HepG2 (cell line): ENCODE data around the gene FHIT. TPM values are rescaled to one million over a fixed set of nuclear protein-coding genes. Genes with fewer than 3 reads are reported as not detected.

ENCODE experiments used
- ATAC-seq: fragments of 200-7000 bp; cut with Tn5 transposase; 3 replicates; pipeline ENCODE4 v1.9.1; 2020; ENCODE audit warnings: mild to moderate bottlenecking, moderate library complexity
- BruUV-seq: library from RNA; stranded (reverse); fragments of 400-500 nt; replicated peaks from 2 replicates; lab custom pipeline; 2021; lab: Mats Ljungman, UMichigan
- CTCF ChIA-PET: fragments of 300-600 bp; formaldehyde crosslinking; extraction: SDS; loops from one replicate; lab custom pipeline; 2021; ENCODE audit warnings: low total read pairs, inconsistent platforms, low intra/inter-chr PET ratio; lab: Yijun Ruan, JAX
- POLR2A ChIA-PET: fragments of 350-600 bp; sonication (Branson Sonifier 250); formaldehyde crosslinking; loops from one replicate; lab custom pipeline; 2020; ENCODE audit warnings: antibody characterized with exemption, inconsistent platforms; lab: Yijun Ruan, JAX
- DNase-seq: peaks from one replicate; pipeline ENCODE4 v3.0.0-alpha.2; 2015; ENCODE audit warnings: low spot score
- FAIRE-seq: peaks from 3 replicates; lab custom pipeline; 2011; peaks lifted over from hg19 to GRCh38; lab: Jason Lieb, UNC
- H2AFZ ChIP-seq: one replicate; pipeline ENCODE4 v1.6.1; 2011; ENCODE audit warnings: low read length, inconsistent platforms
- H3K27ac ChIP-seq: fragments of 300-600 bp; 3 replicates; pipeline ENCODE4 v1.8.0; 2011; ENCODE audit warnings: mixed run types, mild to moderate bottlenecking, mixed read lengths, low read length, inconsistent platforms; ENCODE audit not compliant: insufficient read depth; ENCODE audit errors: extremely low read length
- H3K27me3 ChIP-seq, 2 experiments: fragments of 200-600 bp in 1 of 2; 2 replicates in 1 of 2; 3 replicates in 1 of 2; pipeline versions ENCODE4 v1.6.0 to v1.8.0; 2011; ENCODE audit warnings: low read length in 2 of 2, mild to moderate bottlenecking in 2 of 2, moderate library complexity in 2 of 2, inconsistent platforms in 1 of 2; ENCODE audit not compliant: insufficient read depth in 2 of 2, control insufficient read depth in 1 of 2
- H3K36me3 ChIP-seq, 2 experiments: fragments of 200-600 bp in 1 of 2; replicated peaks in 1 of 2; 2 replicates in 1 of 2; 3 replicates in 1 of 2; pipeline versions ENCODE4 v1.5.1 to v1.8.0; 2011; ENCODE audit warnings: low read length in 2 of 2, inconsistent platforms in 1 of 2; ENCODE audit not compliant: insufficient read depth in 2 of 2, control insufficient read depth in 1 of 2
- H3K4me1 ChIP-seq: 2 replicates; pipeline ENCODE4 v1.5.1; 2012; ENCODE audit warnings: low read length, inconsistent platforms; ENCODE audit not compliant: insufficient read depth
- H3K4me2 ChIP-seq: 2 replicates; pipeline ENCODE4 v1.6.0; 2011; ENCODE audit warnings: low read depth, low read length, inconsistent platforms
- H3K4me3 ChIP-seq, 3 experiments: fragments of 200-600 bp in 1 of 3; sonication (generic), shearing (Covaris generic) in 1 of 3; replicated peaks in 1 of 3; 2 replicates each; pipeline ENCODE4 v1.5.1; 2011 to 2016; ENCODE audit warnings: low read length in 3 of 3, inconsistent platforms in 2 of 3, low read depth in 2 of 3, mild to moderate bottlenecking in 2 of 3, control low read depth in 1 of 3, mixed read lengths in 1 of 3; ENCODE audit not compliant: insufficient read depth in 1 of 3
- H3K79me2 ChIP-seq: one replicate; pipeline ENCODE4 v1.6.1; 2011; ENCODE audit warnings: low read length, inconsistent platforms; ENCODE audit not compliant: insufficient read depth
- H3K9ac ChIP-seq: 2 replicates; pipeline ENCODE4 v1.6.0; 2011; ENCODE audit warnings: mild to moderate bottlenecking, low read depth, low read length, inconsistent platforms; ENCODE audit not compliant: insufficient read depth
- H3K9me3 ChIP-seq: 2 replicates; pipeline ENCODE4 v1.5.1; 2012; ENCODE audit warnings: mild to moderate bottlenecking, low read length
- H4K20me1 ChIP-seq: 2 replicates; pipeline ENCODE4 v1.6.0; 2011; ENCODE audit warnings: inconsistent platforms, mild to moderate bottlenecking, low read length, moderate library complexity; ENCODE audit not compliant: insufficient read depth
- CBX2 ChIP-seq, 2 experiments: fragments of 200-600 bp in 1 of 2; sonication (generic); formaldehyde crosslinking in 1 of 2; IDR thresholded peaks; 2 replicates each; pipeline versions ENCODE4 v1.7.0 to v1.8.1; 2018 to 2022; ENCODE audit warnings: low read depth in 2 of 2, low read length in 1 of 2, mild to moderate bottlenecking in 1 of 2, missing genetic modification reagents in 1 of 2
- FIP1L1 ChIP-seq: fragments of 200-400 bp; formaldehyde crosslinking; IDR thresholded peaks from 2 replicates; pipeline ENCODE4 v1.6.1; 2018; ENCODE audit warnings: low read depth, mild to moderate bottlenecking, low read length, moderate library complexity, borderline replicate concordance; ENCODE audit not compliant: insufficient read depth
- GLI4 ChIP-seq: sonication (generic); formaldehyde crosslinking; IDR thresholded peaks from 2 replicates; pipeline ENCODE4 v1.5.1; 2020; ENCODE audit warnings: missing genetic modification reagents, mild to moderate bottlenecking, moderate library complexity, borderline replicate concordance
- NFE2L1 ChIP-seq: sonication (generic); formaldehyde crosslinking; IDR thresholded peaks from 2 replicates; pipeline ENCODE4 v1.4.0; 2020; ENCODE audit warnings: missing genetic modification reagents, mild to moderate bottlenecking, borderline replicate concordance
- SMARCC2 ChIP-seq: fragments of 450-650 bp; IDR thresholded peaks from 2 replicates; pipeline ENCODE4 v1.6.1; 2017; ENCODE audit warnings: antibody characterized with exemption, mild to moderate bottlenecking
- ZFAT ChIP-seq: sonication (generic); formaldehyde crosslinking; conservative IDR thresholded peaks from 2 replicates; pipeline ENCODE4 v1.8.1; 2023; ENCODE audit warnings: missing genetic modification reagents, inconsistent platforms
- ZNF10 ChIP-seq: sonication (generic); formaldehyde crosslinking; IDR thresholded peaks from 2 replicates; pipeline ENCODE4 v1.4.0; 2020; ENCODE audit warnings: mild to moderate bottlenecking, low read depth, missing genetic modification reagents, borderline replicate concordance
- ZNF362 ChIP-seq: sonication (generic); formaldehyde crosslinking; IDR thresholded peaks from 2 replicates; pipeline ENCODE4 v1.4.0; 2020; ENCODE audit warnings: missing genetic modification reagents, mild to moderate bottlenecking, borderline replicate concordance
- ZNF597 ChIP-seq: sonication (generic); formaldehyde crosslinking; IDR thresholded peaks from 2 replicates; pipeline ENCODE4 v1.5.0; 2020; ENCODE audit warnings: missing genetic modification reagents
- ZSCAN29 ChIP-seq: sonication (generic); formaldehyde crosslinking; conservative IDR thresholded peaks from 2 replicates; pipeline ENCODE4 v1.4.0; 2020; ENCODE audit warnings: mild to moderate bottlenecking, missing genetic modification reagents
- WGBS: methylation state at CpG from one replicate; pipeline ENCODE4 v1.1.6; 2017; ENCODE audit warnings: low lambda C conversion rate; 5-methylcytosine and 5-hydroxymethylcytosine counted together
- in situ Hi-C: cut with HindIII; loops from 2 replicates; pipeline ENCODE4 v1.10.0; 2017; ENCODE audit warnings: low pct_unique_long_range_greater_than_20kb; ENCODE audit not compliant: extremely low pct_ligation_motif_present
- intact Hi-C: fragments of 100-400 bp; cut with micrococcal nuclease; formaldehyde crosslinking; loops from one replicate; pipeline ENCODE4 v1.10.0; 2022; ENCODE audit not compliant: unreplicated experiment
- polyA plus RNA-seq, 8 experiments: library from polyadenylated mRNA; depleted of rRNA in 3 of 8; stranded (reverse) in 7 of 8; unstranded in 1 of 8; fragments of >200 nt; fragmentation: Illumina TruSeq in 4 of 8; extraction: Trizol in 4 of 8; gene quantifications; 2 replicates each; pipeline versions ENCODE4 v1.2.1 to v1.2.3, GENCODE V29; 2011 to 2016; ENCODE audit warnings: low read depth in 4 of 8, missing spikeins in 1 of 8, mixed read lengths in 1 of 8; ENCODE audit not compliant: insufficient read depth in 1 of 8
- total RNA-seq, 5 experiments: library from RNA; depleted of rRNA; stranded (reverse); fragments of >200 nt; fragmentation: Illumina TruSeq; extraction: Trizol; gene quantifications; 2 replicates each; pipeline ENCODE4 v1.2.3, GENCODE V29; 2016; ENCODE audit warnings: low read depth in 1 of 5
- TF ChIP-seq, protein P1 (sequence below): sonication (generic); formaldehyde crosslinking; IDR thresholded peaks from 2 replicates; pipeline ENCODE4 v1.9.0; 2021; ENCODE audit warnings: missing genetic modification reagents, mild to moderate bottlenecking, borderline replicate concordance

The FHIT gene
- total and polyA plus RNA-seq, 2 of the 13 experiments (the other 11 are each of a cell fraction or from before 2014, with no cell fraction given) = 4.0 to 4.6 TPM

DNA sequence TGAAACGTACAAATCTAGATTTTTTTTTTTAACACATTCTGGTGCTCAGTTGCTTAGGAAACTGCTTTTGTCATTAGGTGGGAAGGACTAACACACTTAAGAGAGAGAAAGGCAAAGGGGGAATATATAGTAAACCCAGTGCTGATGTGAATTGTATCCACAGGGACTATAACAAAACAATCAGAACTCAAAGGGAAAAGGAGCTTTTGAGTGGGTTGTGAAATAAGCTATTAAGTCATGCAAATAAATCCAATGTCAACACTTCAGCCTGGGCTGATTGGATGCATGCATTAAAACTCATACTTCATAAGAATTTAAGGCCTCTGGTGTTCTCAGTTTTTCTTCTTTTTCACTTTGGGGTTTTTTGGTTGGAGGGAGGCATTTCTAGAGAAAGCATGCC, 628.9 kb downstream of the FHIT start (continued):
- TF ChIP-seq ZNF597 (no peak), ZNF362 (CRISPR knock-in tag) (no peak), NFE2L1 (no peak), GLI4 (no peak), ZFAT (CRISPR knock-in tag) (no peak), ZSCAN29 (CRISPR knock-in tag) (no peak), FIP1L1 (no peak), CBX2 (IDR thresholded peaks at IDR 0.05; ENCODE audit: low read depth, low read length) (no peak), CBX2 (CRISPR knock-in tag; IDR thresholded peaks at IDR 0.05; ENCODE audit: low read depth) (no peak)
- TF ChIP-seq, protein P1, sequence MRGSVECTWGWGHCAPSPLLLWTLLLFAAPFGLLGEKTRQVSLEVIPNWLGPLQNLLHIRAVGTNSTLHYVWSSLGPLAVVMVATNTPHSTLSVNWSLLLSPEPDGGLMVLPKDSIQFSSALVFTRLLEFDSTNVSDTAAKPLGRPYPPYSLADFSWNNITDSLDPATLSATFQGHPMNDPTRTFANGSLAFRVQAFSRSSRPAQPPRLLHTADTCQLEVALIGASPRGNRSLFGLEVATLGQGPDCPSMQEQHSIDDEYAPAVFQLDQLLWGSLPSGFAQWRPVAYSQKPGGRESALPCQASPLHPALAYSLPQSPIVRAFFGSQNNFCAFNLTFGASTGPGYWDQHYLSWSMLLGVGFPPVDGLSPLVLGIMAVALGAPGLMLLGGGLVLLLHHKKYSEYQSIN = no peak

DNA sequence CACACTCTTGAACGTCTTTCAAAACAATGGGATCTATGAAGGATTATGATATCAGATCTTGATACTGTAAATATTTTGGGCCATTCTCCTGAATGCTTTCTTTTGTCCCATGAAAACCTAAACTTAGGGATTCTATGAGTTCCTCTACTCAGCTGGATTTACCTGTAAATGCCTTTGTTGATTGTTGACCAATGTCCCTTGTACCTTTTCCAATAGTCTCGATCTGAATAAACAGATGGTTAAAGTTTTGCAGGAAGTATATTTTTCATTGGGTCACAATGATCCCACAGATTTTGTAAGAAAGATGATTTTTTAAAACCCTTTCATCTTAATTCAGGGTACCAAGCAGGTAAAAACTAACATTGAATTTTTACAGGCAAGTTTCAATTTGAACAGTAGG, 634.1 kb downstream of the FHIT start:
- ATAC-seq (no peak), FAIRE-seq (no peak), DNase-seq (no peak)
- no peaks in the 10 kb centered on the region for H3K79me2 ChIP-seq
- H3K36me3 ChIP-seq = no peaks in the 10 kb centered on the region
- no peak for TF ChIP-seq SMARCC2
- no peak for TF ChIP-seq ZNF10 (CRISPR knock-in tag)
- no peak overlapping the region for H3K27ac ChIP-seq
- CTCF ChIA-PET = no interaction called here
- no peak overlapping the region for H3K9ac ChIP-seq
- no peaks in the 10 kb centered on the region for H3K27me3 ChIP-seq
- 0 out of 2 replicates have a peak, but pooled peaks cover 4% of the 10 kb centered on the region for H3K9me3 ChIP-seq
- H4K20me1 ChIP-seq = no peaks in the 10 kb centered on the region
- POLR2A ChIA-PET = no interaction called here
- H3K4me1 ChIP-seq = no peaks in the 10 kb centered on the region
- H3K4me2 ChIP-seq = no peak overlapping the region
- H3K4me3 ChIP-seq = no peak overlapping the region
- intact Hi-C loops = no loop called here
- H2AFZ ChIP-seq = no peak overlapping the region
- 0% methylated on average over 2 of the region's 2 CpGs for WGBS
- BruUV-seq = no TSS peak
- in situ Hi-C loops = no loop called here
